CD4-positive, alpha-beta T cell treated with Interleukin-17A for 1 hour (primary cell): ENCODE data around the gene MPHOSPH6.
"Not testable (repeated sequence)": the region's sequence is repeated elsewhere in the genome, so short reads cannot be mapped to it uniquely, and the experiment has no call there.

Experiments used
- DNase-seq: peaks from one replicate; pipeline ENCODE4 v3.0.0-alpha.2; 2020

The MPHOSPH6 gene

DNA sequence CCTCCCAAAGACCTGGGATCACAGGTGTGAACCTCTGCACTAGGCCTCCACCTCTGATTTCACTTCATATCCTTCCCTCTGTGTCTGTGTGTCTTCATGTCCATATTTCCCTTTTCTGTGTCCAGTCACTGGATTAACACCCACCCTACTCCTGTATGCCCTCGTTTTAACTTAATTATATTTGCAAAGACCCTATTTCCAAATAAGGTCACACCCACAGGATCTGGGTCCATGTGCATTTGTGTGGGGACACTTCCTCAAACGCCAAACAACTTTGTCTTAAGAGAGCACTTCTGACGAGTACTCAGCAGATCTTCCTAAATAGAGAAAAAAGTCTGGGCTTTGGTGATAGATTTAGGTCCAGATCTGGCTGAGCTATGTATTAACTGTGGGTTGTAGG is 56.3 kb downstream of the MPHOSPH6 start:
- no peak for DNase-seq

DNA sequence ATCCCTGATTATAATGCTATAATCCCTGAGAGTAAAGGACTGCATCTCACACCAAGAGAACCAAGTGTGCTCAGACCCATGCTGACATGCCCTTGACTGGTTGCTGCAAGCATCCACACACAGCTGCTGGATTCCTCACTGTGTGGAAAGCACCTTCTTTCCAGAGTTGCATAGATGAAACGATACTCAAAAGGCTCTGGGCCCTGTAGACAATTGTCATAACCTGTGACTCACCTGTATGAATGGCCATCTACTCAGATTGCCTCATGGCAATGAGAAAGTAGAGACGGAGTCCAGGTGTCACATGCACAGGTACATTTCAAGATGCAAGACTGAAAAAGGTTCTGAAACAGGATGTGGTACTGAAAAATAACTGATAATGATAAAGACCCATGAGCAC is 58.1 kb downstream of the MPHOSPH6 start:
- DNase-seq: no peak

DNA sequence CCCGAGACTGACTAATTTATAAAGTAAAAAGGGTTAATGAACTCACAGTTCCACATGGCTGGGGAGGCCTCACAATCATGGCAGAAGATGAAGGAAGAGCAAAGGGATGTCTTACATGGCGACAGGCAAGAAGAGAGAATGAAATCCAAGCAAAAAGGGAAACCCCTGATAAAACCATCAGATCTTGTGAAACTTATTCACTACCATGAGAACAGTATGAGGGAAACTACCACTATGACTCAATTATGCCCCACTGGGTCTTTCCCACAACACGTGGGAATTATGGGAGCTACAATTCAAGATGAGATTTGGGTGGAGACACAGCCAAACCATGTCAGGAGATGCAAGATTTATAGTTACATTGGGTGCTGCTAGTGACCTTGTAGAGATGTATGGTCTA is 60.8 kb downstream of the MPHOSPH6 start:
- DNase-seq: not testable (repeated sequence)

DNA sequence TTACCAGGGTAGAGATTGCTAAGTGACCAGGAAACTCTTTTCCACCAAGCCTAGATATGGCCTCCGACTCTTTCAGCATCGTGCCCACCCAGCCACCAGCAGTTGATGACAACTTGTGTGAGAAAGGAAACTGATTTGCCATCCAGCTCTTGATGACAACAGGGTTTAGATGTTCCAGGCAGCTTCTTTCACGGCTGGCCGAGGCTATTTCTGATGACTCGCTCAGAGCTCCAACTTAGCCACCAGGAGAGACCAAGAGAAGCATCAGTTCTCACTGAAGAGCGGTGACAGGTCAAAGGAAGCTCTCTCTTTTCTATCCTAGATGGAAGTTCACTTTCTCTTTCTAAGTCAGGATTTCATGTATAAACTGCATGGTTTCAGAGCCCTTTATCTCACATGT is 61.2 kb downstream of the MPHOSPH6 start:
- DNase-seq: no peak

DNA sequence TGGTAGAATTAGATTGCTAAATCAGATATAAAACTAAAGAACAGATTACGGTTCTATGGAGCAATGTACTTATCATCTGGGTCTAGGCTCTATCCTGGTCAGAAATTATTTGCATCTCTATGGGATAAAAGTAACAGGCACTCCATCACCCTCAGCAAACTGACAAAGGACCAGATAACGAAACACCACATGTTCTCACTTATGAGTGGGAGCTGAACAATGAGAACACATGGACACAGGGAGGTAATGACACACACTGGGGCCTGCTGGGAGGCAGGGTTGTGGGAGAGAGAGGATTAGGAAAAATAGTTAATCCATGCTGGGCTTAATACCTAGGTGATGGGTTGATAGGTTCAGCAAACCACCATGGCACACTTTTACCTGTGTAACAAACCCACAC is 61.9 kb downstream of the MPHOSPH6 start:
- no peak for DNase-seq

DNA sequence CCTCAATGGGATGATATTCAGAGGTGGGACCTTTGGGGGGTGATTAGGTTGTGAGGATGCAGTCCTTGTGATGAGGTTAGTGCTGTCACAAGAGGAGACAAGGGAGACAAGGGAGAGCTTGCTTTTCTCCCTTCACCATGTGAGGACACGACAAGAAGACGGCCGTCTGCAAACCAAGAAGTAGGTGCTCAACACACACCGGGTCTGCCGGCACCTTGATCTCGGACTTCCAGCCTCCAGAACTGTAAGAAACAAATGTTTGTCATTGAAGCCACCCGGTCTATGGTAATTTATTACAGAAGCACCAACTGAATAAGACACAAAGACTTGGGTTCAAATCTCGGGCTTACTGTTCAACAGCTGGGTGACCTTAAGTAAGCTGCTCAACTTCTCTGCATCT is 64.9 kb downstream of the MPHOSPH6 start:
- no peak for DNase-seq
